Keratinocyte (primary cell): ENCODE measurements around the gene FAM163A. TPM values are rescaled to one million over a fixed set of nuclear protein-coding genes. Genes with fewer than 3 reads are reported as not detected.

Experiments
- DNase-seq: peaks from one replicate; pipeline ENCODE4 v3.0.0-alpha.2; 2011; ENCODE audit warnings: low read depth, missing footprints, low spot score
- FAIRE-seq: peaks from 2 replicates; lab custom pipeline; 2011; peaks lifted over from hg19 to GRCh38; lab: Jason Lieb, UNC
- H2AFZ ChIP-seq: 2 replicates; pipeline ENCODE4 v1.6.0; 2012; ENCODE audit warnings: low read length, control low read depth, inconsistent platforms; ENCODE audit not compliant: control insufficient read depth
- H3K27ac ChIP-seq: 2 replicates; pipeline ENCODE4 v1.5.1; 2011; ENCODE audit warnings: low read length; ENCODE audit not compliant: control insufficient read depth, insufficient read depth
- H3K27me3 ChIP-seq: 3 replicates; pipeline ENCODE4 v1.6.0; 2011; ENCODE audit warnings: low read length; ENCODE audit not compliant: control insufficient read depth, insufficient read depth; ENCODE audit errors: extremely low read depth
- H3K36me3 ChIP-seq, 2 experiments: 2 replicates in 1 of 2; 3 replicates in 1 of 2; pipeline ENCODE4 v1.5.1; 2011; ENCODE audit warnings: low read length in 2 of 2, mild to moderate bottlenecking in 1 of 2; ENCODE audit not compliant: control insufficient read depth in 2 of 2, insufficient read depth in 2 of 2; ENCODE audit errors: extremely low read depth in 1 of 2
- H3K4me1 ChIP-seq: 3 replicates; pipeline ENCODE4 v1.5.1; 2011; ENCODE audit warnings: low read length; ENCODE audit not compliant: control insufficient read depth, insufficient read depth; ENCODE audit errors: extremely low read depth
- H3K4me2 ChIP-seq: 3 replicates; pipeline ENCODE4 v1.6.0; 2011; ENCODE audit warnings: low read depth, low read length; ENCODE audit not compliant: control insufficient read depth, insufficient read depth; ENCODE audit errors: extremely low read depth
- H3K4me3 ChIP-seq, 3 experiments: fragments of 200-600 bp in 1 of 3; sonication (generic) in 1 of 3; 2 replicates in 2 of 3; 3 replicates in 1 of 3; pipeline ENCODE4 v1.5.1; 2011 to 2016; ENCODE audit warnings: low read length in 3 of 3, mild to moderate bottlenecking in 3 of 3, control low read depth in 2 of 3, inconsistent platforms in 1 of 3, low read depth in 1 of 3, mixed read lengths in 1 of 3, mixed run types in 1 of 3, moderate library complexity in 1 of 3; ENCODE audit not compliant: control insufficient read depth in 2 of 3, insufficient read depth in 2 of 3; ENCODE audit errors: extremely low read depth in 1 of 3
- H3K79me2 ChIP-seq: 2 replicates; pipeline ENCODE4 v1.6.0; 2012; ENCODE audit warnings: low read length; ENCODE audit not compliant: control insufficient read depth, insufficient read depth
- H3K9ac ChIP-seq: 3 replicates; pipeline ENCODE4 v1.6.0; 2011; ENCODE audit warnings: low read length; ENCODE audit not compliant: control insufficient read depth, insufficient read depth; ENCODE audit errors: extremely low read depth
- H3K9me1 ChIP-seq: 3 replicates; pipeline ENCODE4 v1.6.0; 2011; ENCODE audit warnings: low read length; ENCODE audit not compliant: control insufficient read depth, insufficient read depth; ENCODE audit errors: extremely low read depth
- H3K9me3 ChIP-seq: 2 replicates; pipeline ENCODE4 v1.5.1; 2012; ENCODE audit warnings: low read depth, low read length; ENCODE audit not compliant: control insufficient read depth
- H4K20me1 ChIP-seq: 3 replicates; pipeline ENCODE4 v1.6.0; 2011; ENCODE audit warnings: low read length; ENCODE audit not compliant: control insufficient read depth, insufficient read depth; ENCODE audit errors: extremely low read depth
- EZH2 ChIP-seq: IDR thresholded peaks from one replicate; pipeline ENCODE4 v1.6.1; 2012; ENCODE audit warnings: inconsistent platforms, mild to moderate bottlenecking, low read length, moderate library complexity
- dilution Hi-C: fragments of 300-500 bp; cut with MboI; formaldehyde crosslinking; loops from one replicate; pipeline ENCODE4 v1.7.0; 2020; ENCODE audit warnings: low sequenced_read_pairs; ENCODE audit not compliant: extremely low pct_ligation_motif_present
- polyA plus RNA-seq, 5 experiments: library from polyadenylated mRNA; depleted of rRNA in 3 of 5; stranded (reverse) in 3 of 5; stranded (forward) in 1 of 5; unstranded in 1 of 5; fragments of >200 nt; gene quantifications; 1 replicate in 1 of 5; 2 replicates in 3 of 5; 3 replicates in 1 of 5; pipeline versions ENCODE4 v1.2.1 to v1.2.3, GENCODE V29; 2011 to 2012; ENCODE audit warnings: missing spikeins in 2 of 5, low read depth in 1 of 5, low replicate concordance in 1 of 5
- TF ChIP-seq, protein P1 (sequence below), 3 experiments: IDR thresholded peaks in 1 of 3; conservative IDR thresholded peaks in 1 of 3; optimal IDR thresholded peaks in 1 of 3; 2 replicates in 2 of 3; 3 replicates in 1 of 3; pipeline versions ENCODE3 to v1.5.1; 2011; ENCODE audit warnings: low read length in 3 of 3, mild to moderate bottlenecking in 3 of 3, moderate library complexity in 2 of 3, control low read depth in 1 of 3, inconsistent platforms in 1 of 3; ENCODE audit not compliant: insufficient read depth in 2 of 3; ENCODE audit errors: extremely low read depth in 1 of 3

Gene FAM163A
- polyA plus RNA-seq, 1 donor (not counting 4 experiments of a cell fraction or from before 2014, with no cell fraction given), result not detected

DNA sequence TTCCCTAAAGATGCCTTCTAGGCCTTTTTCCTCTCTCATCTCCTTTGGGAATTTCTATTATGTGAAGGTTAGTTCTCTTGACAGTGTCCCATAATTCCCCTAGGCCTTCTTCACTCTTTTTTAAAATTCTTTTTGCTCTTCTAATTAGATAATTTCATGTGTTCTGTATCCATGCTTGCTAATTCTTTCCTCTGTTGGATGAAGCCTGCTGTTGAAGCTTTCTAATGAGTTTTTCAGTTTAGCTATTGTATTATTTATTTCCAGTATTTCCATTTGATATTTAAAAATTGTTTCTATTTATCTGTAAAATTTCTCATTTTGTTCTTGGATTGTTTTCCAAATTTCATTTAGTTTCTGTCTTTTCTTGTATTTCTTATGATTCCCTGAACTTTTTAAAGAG lies 28.5 kb upstream of the FAM163A start:
- Histone ChIP-seq H3K9me3 (no peaks in the 10 kb centered on the region), H2AFZ (no peak overlapping the region), H3K9me1 (no peaks in the 10 kb centered on the region), H3K27ac (no peak overlapping the region), H3K36me3 (no peaks in the 10 kb centered on the region), H3K27me3 (no peaks in the 10 kb centered on the region), H3K9ac (no peak overlapping the region), H3K79me2 (no peaks in the 10 kb centered on the region), H3K4me3 (no peak overlapping the region), H3K4me2 (no peak overlapping the region), H4K20me1 (no peaks in the 10 kb centered on the region), H3K4me1 (no peaks in the 10 kb centered on the region)
- dilution Hi-C loops, result loop anchor here (25.0 kb wide), 1 partner anchor 98 kb away; no protein-coding TSS in a partner anchor
- TF ChIP-seq, protein P1, sequence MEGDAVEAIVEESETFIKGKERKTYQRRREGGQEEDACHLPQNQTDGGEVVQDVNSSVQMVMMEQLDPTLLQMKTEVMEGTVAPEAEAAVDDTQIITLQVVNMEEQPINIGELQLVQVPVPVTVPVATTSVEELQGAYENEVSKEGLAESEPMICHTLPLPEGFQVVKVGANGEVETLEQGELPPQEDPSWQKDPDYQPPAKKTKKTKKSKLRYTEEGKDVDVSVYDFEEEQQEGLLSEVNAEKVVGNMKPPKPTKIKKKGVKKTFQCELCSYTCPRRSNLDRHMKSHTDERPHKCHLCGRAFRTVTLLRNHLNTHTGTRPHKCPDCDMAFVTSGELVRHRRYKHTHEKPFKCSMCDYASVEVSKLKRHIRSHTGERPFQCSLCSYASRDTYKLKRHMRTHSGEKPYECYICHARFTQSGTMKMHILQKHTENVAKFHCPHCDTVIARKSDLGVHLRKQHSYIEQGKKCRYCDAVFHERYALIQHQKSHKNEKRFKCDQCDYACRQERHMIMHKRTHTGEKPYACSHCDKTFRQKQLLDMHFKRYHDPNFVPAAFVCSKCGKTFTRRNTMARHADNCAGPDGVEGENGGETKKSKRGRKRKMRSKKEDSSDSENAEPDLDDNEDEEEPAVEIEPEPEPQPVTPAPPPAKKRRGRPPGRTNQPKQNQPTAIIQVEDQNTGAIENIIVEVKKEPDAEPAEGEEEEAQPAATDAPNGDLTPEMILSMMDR (optimal IDR thresholded peaks at IDR 0.05 in 1 of 3, IDR thresholded peaks at IDR 0.05 in 1 of 3, conservative IDR thresholded peaks at IDR 0.05 in 1 of 3; ENCODE audit: extremely low read depth in 1 of 3, insufficient read depth in 2 of 3, low read length in 3 of 3), result no peak
- no peak for TF ChIP-seq EZH2
- FAIRE-seq (no peak), DNase-seq (no peak)

DNA sequence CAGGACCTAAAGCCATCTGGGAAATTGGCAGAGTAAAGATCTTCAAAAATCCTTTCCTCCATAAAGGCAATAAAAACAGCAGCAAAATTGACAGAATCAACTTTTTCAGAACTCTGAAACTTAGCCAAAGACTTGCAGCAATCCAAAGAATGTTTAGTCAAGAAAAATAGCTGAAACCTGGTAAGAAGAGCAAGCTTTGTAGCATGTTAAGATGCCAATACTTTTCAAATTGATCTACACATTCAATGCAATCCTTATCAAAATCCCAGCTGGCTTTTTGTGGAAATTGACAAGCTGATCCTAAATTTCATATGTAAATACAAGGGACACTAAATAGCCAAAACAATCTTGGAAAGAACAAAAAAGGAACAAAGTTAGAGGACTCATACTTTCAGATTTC lies 23.8 kb upstream of the FAM163A start:
- no peaks in the 10 kb centered on the region for H3K4me1 ChIP-seq
- DNase-seq, result no peak
- H3K9me1 ChIP-seq, result no peaks in the 10 kb centered on the region
- no peaks in the 10 kb centered on the region for H3K27me3 ChIP-seq
- no peak for FAIRE-seq
- no peak overlapping the region for H3K4me3 ChIP-seq
- H3K9ac ChIP-seq, result no peak overlapping the region
- TF ChIP-seq, protein P1 (optimal IDR thresholded peaks at IDR 0.05 in 1 of 3, IDR thresholded peaks at IDR 0.05 in 1 of 3, conservative IDR thresholded peaks at IDR 0.05 in 1 of 3; ENCODE audit: extremely low read depth in 1 of 3, insufficient read depth in 2 of 3, low read length in 3 of 3), result no peak
- no peak for TF ChIP-seq EZH2
- no peak overlapping the region for H2AFZ ChIP-seq
- no peaks in the 10 kb centered on the region for H3K79me2 ChIP-seq
- no peaks in the 10 kb centered on the region for H3K9me3 ChIP-seq
- no peak overlapping the region for H3K4me2 ChIP-seq
- no peaks in the 10 kb centered on the region for H3K36me3 ChIP-seq
- H4K20me1 ChIP-seq, result no peaks in the 10 kb centered on the region
- H3K27ac ChIP-seq, result no peak overlapping the region
- dilution Hi-C loops, result loop anchor here (25.0 kb wide), 1 partner anchor 93 kb away; no protein-coding TSS in a partner anchor
